Prostate gland (tissue), 2 donors: ENCODE measurements around the gene TIMP2. TPM values are rescaled to one million over a fixed set of nuclear protein-coding genes. Genes with fewer than 3 reads are reported as not detected.
A peak's percentile ranks its signal among the peaks of the same experiment; 100 is the strongest.

ENCODE experiments used
- DNase-seq: peaks from one replicate; pipeline ENCODE4 v3.0.0-alpha.2; 2019; ENCODE audit warnings: low spot score
- H3K27ac ChIP-seq, 2 donors: fragments of 200-600 bp; sonication (generic); 2 replicates each; pipeline ENCODE4 v1.5.1; 2017 to 2019
- H3K27me3 ChIP-seq: fragments of 200-600 bp; sonication (generic); replicated peaks from 2 replicates; pipeline ENCODE4 v1.5.1; 2019; ENCODE audit not compliant: insufficient read depth
- H3K36me3 ChIP-seq, 2 donors: fragments of 200-600 bp; sonication (generic); 1 replicate in 1 of 2; 2 replicates in 1 of 2; pipeline versions ENCODE4 v1.5.1 to v1.8.1; 2017 to 2019
- H3K4me1 ChIP-seq: fragments of 200-600 bp; sonication (generic); replicated peaks from 2 replicates; pipeline ENCODE4 v1.5.1; 2019
- H3K4me3 ChIP-seq, 2 donors: fragments of 200-600 bp; sonication (generic); 2 replicates each; pipeline ENCODE4 v1.5.1; 2017 to 2019
- H3K9me3 ChIP-seq: fragments of 200-600 bp; sonication (generic); 2 replicates; pipeline ENCODE4 v1.5.1; 2017
- POLR2A ChIP-seq: fragments of 450-650 bp; IDR thresholded peaks from one replicate; pipeline ENCODE4 v1.6.1; 2016; ENCODE audit warnings: antibody characterized with exemption, mild to moderate bottlenecking
- POLR2AphosphoS5 ChIP-seq: sonication (generic); formaldehyde crosslinking; IDR thresholded peaks from one replicate; pipeline ENCODE4 v1.6.1; 2017; ENCODE audit warnings: antibody characterized with exemption
- WGBS: methylation state at CpG from one replicate; pipeline ENCODE4 v1.1.5; 2018; 5-methylcytosine and 5-hydroxymethylcytosine counted together
- intact Hi-C: fragments of 100-400 bp; cut with DNase I; formaldehyde crosslinking; loops from one replicate; pipeline ENCODE4 v1.14.2; 2022
- total RNA-seq, 2 donors: library from RNA; depleted of rRNA; stranded (reverse); fragments of >200 nt; gene quantifications; one replicate each; pipeline ENCODE4 v1.1.0, GENCODE V29; 2016
- TF ChIP-seq, protein P1 (sequence below), 4 experiments: fragments of 200-600 bp in 2 of 4; fragments of 450-650 bp in 2 of 4; sonication (generic) in 2 of 4; IDR thresholded peaks; 1 replicate in 3 of 4; 2 replicates in 1 of 4; pipeline ENCODE4 v1.5.1; 2016 to 2019; ENCODE audit warnings: antibody characterized with exemption in 4 of 4, mild to moderate bottlenecking in 2 of 4, moderate library complexity in 2 of 4

TIMP2 gene
- total RNA-seq, 2 donors from 2014 or later, result 54.5 to 500 TPM

DNA sequence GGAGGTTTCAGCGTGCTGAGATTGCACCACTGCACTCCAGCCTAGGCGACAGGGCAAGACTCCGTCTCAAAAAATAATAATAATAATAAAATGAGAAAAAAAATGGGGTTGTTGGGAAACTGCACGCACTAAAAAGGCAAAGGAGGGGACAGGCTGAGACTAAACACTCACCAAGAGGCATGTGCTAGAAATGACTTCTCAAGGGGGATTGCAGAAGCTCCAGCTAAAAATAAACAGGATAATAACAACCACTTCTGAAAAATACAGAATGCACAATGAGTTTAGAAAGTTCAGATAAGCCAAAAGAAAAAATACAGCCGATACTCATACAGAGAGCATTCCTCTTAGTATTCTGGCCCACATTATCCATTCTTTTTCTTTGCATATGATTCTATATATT lies 15.1 kb upstream of the TIMP2 start:
- 76% methylated on average over 5 of the region's 5 CpGs for WGBS

DNA sequence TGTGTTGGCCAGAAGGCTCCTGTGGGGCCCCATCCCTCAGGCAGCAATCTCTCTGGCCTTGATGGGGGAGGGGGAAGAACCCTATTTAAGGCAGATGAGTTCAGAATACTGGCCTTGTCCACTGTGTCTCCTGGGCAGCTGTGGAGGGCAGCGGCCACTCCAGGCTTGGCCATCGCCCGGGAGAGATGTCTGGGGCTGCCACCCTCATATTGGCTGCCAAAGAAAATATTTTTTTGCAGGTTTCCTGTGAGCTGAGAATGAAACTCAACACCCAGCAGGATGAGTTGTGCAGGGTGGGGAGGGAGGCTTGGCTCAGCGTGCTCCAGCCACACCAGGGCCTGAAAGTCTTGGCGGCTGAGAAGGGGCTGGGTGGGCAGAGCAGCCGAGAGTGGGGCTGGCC lies 14.4 kb upstream of the TIMP2 start:
- DNase-seq, result no peak
- no peaks in the 10 kb centered on the region for H3K27me3 ChIP-seq
- WGBS, result 69% methylated on average over 6 of the region's 6 CpGs
- peaks cover 3% of the 10 kb centered on the region for H3K4me1 ChIP-seq
- TF ChIP-seq, protein P1, sequence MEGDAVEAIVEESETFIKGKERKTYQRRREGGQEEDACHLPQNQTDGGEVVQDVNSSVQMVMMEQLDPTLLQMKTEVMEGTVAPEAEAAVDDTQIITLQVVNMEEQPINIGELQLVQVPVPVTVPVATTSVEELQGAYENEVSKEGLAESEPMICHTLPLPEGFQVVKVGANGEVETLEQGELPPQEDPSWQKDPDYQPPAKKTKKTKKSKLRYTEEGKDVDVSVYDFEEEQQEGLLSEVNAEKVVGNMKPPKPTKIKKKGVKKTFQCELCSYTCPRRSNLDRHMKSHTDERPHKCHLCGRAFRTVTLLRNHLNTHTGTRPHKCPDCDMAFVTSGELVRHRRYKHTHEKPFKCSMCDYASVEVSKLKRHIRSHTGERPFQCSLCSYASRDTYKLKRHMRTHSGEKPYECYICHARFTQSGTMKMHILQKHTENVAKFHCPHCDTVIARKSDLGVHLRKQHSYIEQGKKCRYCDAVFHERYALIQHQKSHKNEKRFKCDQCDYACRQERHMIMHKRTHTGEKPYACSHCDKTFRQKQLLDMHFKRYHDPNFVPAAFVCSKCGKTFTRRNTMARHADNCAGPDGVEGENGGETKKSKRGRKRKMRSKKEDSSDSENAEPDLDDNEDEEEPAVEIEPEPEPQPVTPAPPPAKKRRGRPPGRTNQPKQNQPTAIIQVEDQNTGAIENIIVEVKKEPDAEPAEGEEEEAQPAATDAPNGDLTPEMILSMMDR (IDR thresholded peaks at IDR 0.05), result no peak
- TF ChIP-seq POLR2A, result no peak
- no peaks in the 10 kb centered on the region for H3K9me3 ChIP-seq
- no peak overlapping the region for H3K4me3 ChIP-seq
- H3K27ac ChIP-seq, result no peak overlapping the region
- intact Hi-C loops, result no loop called here
- no peaks in the 10 kb centered on the region for H3K36me3 ChIP-seq

More for the DNA sequence above, 15.1 kb upstream of the TIMP2 start:
- no peaks in the 10 kb centered on the region for H3K36me3 ChIP-seq
- TF ChIP-seq POLR2AphosphoS5, result no peak
- TF ChIP-seq, protein P1 (IDR thresholded peaks at IDR 0.05), result no peak
- no peak for TF ChIP-seq POLR2A
- H3K27ac ChIP-seq, result no peak overlapping the region
- no peaks in the 10 kb centered on the region for H3K27me3 ChIP-seq
- H3K4me1 ChIP-seq, result no peaks in the 10 kb centered on the region
- intact Hi-C loops, result no loop called here
- no peaks in the 10 kb centered on the region for H3K9me3 ChIP-seq
- no peak overlapping the region for H3K4me3 ChIP-seq
- DNase-seq, result no peak

DNA sequence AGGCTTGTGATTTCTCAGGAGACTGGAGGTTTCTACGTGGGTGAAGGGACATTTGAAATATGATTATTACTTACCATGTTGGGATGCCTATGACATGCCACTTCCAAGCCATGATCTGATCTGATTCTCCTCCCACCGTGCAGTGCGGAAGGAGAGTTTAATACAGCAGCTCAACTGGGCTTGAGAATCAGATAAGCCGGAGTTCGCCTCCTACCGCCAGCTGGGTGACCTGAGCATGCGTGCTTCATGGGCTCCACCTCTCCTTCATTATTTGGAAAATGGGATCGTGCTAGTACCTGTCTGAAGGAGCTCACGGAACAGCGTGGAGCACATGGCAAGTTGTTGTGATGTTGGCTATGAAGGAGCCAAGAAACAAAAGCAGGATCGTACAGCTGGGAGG lies 12.4 kb upstream of the TIMP2 start:
- Histone ChIP-seq H3K27ac (no peak overlapping the region), H3K36me3 (no peaks in the 10 kb centered on the region), H3K9me3 (no peaks in the 10 kb centered on the region), H3K4me1 (peaks cover 14% of the 10 kb centered on the region), H3K4me3 (no peak overlapping the region), H3K27me3 (no peaks in the 10 kb centered on the region)
- DNase-seq, result no peak
- TF ChIP-seq POLR2A (no peak), POLR2AphosphoS5 (no peak)
- TF ChIP-seq, protein P1 (IDR thresholded peaks at IDR 0.05), result no peak
- 57% methylated on average over 11 of the region's 11 CpGs for WGBS
- intact Hi-C loops, result no loop called here

DNA sequence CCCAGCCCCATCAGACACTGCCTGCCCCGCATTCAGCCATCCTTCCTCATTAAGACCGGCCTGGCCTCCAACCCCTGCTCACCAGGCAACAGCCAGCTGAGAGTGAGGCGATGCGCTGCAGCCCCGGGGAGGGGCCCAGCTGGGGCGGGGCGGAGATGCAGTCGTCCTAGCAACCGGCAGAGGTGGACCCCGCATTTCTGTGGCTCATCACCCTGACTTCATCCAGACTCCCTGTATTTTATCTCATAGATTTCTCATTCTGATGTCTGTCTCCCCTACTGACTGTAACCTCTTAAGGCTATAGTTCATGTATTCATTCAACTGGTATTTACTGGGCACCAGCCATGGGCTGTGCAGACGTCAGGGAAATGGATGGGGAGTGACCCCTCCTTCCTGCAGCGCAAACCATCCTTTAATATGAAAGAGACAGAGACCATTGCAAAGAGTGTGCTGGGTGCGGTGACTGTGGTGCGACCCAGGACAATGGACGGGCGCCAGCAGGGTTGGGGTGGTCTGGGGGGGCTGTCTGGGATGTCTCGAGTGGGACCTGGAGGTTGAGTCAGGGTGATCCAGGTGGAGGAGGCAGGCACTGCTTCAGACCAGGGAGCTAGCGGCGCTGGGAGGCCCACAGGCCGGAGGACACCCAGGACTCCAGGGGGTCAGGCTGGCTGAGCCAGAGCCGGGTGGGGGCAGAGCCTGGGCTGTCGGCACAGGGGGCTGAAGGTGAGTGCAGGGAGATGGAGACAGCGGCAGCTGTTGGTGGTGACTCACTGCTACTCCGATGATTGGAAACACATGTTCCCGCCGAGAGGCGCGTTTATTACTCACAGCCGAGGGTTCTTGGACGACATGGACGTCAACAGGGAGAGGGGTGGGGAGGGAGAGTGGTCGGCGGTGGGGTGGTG lies 10.5 kb upstream of the TIMP2 start:
- Histone ChIP-seq H3K27me3 (no peaks in the 10 kb centered on the region), H3K4me1 (peaks cover 14% of the 10 kb centered on the region), H3K27ac (peak overlapping the region; percentile 92), H3K9me3 (no peaks in the 10 kb centered on the region), H3K4me3 (no peak overlapping the region), H3K36me3 (no peaks in the 10 kb centered on the region)
- TF ChIP-seq, protein P1 (IDR thresholded peaks at IDR 0.05), result no peak
- TF ChIP-seq POLR2AphosphoS5, result peak; percentile 59
- WGBS, result 49% methylated on average over 33 of the region's 33 CpGs
- DNase-seq, result no peak
- intact Hi-C loops, result no loop called here
